Activated CD4-positive, CD25-positive, alpha-beta regulatory T cell treated with anti-CD3 and anti-CD28 coated beads, Interleukin-2, amount 50 U/mL, for 16 hours (primary cell): ENCODE measurements around the gene NELL2.

Experiments used
- DNase-seq: peaks from one replicate; pipeline ENCODE4 v3.0.0-alpha.2; 2020; ENCODE audit warnings: low read depth, low spot score

The NELL2 gene

GRCh38 chr12:44542716-44543115 is 333.4 kb downstream of the NELL2 start:
- DNase-seq: no peak

- DNase-seq: no peak
These were observed 338.8 kb downstream of the NELL2 start for GRCh38 chr12:44537354-44537753.

GRCh38 chr12:44532940-44533339 is 343.2 kb downstream of the NELL2 start:
- DNase-seq: no peak

GRCh38 chr12:44531320-44531971 is 344.7 kb downstream of the NELL2 start:
- no peak for DNase-seq

GRCh38 chr12:44526655-44527182 is 349.4 kb downstream of the NELL2 start:
- DNase-seq: no peak

GRCh38 chr12:44525806-44526654 is 350.1 kb downstream of the NELL2 start:
- DNase-seq: no peak

GRCh38 chr12:44523828-44524227 is 352.3 kb downstream of the NELL2 start:
- DNase-seq: no peak

- DNase-seq: no peak
These were observed 354.4 kb downstream of the NELL2 start for GRCh38 chr12:44521702-44522101.

- DNase-seq: no peak
These were observed 356.2 kb downstream of the NELL2 start for GRCh38 chr12:44519931-44520330.

- no peak for DNase-seq
These were observed 364.8 kb downstream of the NELL2 start for GRCh38 chr12:44511289-44511688.

- no peak for DNase-seq
These were observed 365.6 kb downstream of the NELL2 start for GRCh38 chr12:44510510-44510909.

- no peak for DNase-seq
These were observed 366.0 kb downstream of the NELL2 start for GRCh38 chr12:44510076-44510475.

- DNase-seq: no peak
These were observed 366.6 kb downstream of the NELL2 start for GRCh38 chr12:44509471-44509870.

GRCh38 chr12:44507461-44507860 is 368.7 kb downstream of the NELL2 start:
- DNase-seq: no peak

- no peak for DNase-seq
These were observed 371.3 kb downstream of the NELL2 start for GRCh38 chr12:44504799-44505198.

GRCh38 chr12:44503329-44503728 is 372.8 kb downstream of the NELL2 start:
- DNase-seq: no peak

GRCh38 chr12:44502681-44503080 is 373.4 kb downstream of the NELL2 start:
- DNase-seq: no peak

GRCh38 chr12:44500423-44500822 is 375.7 kb downstream of the NELL2 start:
- no peak for DNase-seq

GRCh38 chr12:44497044-44497443 is 379.1 kb downstream of the NELL2 start:
- DNase-seq: no peak

GRCh38 chr12:44490181-44490580 is 385.9 kb downstream of the NELL2 start:
- no peak for DNase-seq

GRCh38 chr12:44488180-44488579 is 387.9 kb downstream of the NELL2 start:
- DNase-seq: no peak

- DNase-seq: no peak
These were observed 391.3 kb downstream of the NELL2 start for GRCh38 chr12:44484862-44485261.
